Measurements from ENCODE around the gene GLS.

GRCh38 chr2:191001624-191002023, 121.0 kb downstream of the GLS start:
- TF ChIP-seq CTCF (IDR thresholded peaks at IDR 0.05) (no peak), POLR2A (IDR thresholded peaks at IDR 0.05) (no peak)

Measured in body of pancreas (tissue), 4 donors.